Measurements from ENCODE around the gene ACHE.

Gene ACHE

GRCh38 chr7:100884736-100885439 is 10.8 kb downstream of the ACHE start:
- DNase-seq, result peak; percentile 50

GRCh38 chr7:100882785-100883526 is 12.7 kb downstream of the ACHE start:
- DNase-seq, result no peak

- DNase-seq, result no peak
Observed at GRCh38 chr7:100882201-100882600, 13.5 kb downstream of the ACHE start.

- DNase-seq, result no peak
Observed at GRCh38 chr7:100881136-100881535, 14.6 kb downstream of the ACHE start.

GRCh38 chr7:100880645-100881044 is 15.0 kb downstream of the ACHE start:
- DNase-seq, result no peak

GRCh38 chr7:100879685-100880261 is 15.9 kb downstream of the ACHE start:
- no peak for DNase-seq

- DNase-seq, result no peak
Observed at GRCh38 chr7:100878685-100879084, 17.0 kb downstream of the ACHE start.

GRCh38 chr7:100878013-100878412 is 17.7 kb downstream of the ACHE start:
- no peak for DNase-seq

GRCh38 chr7:100875356-100875751 is 20.3 kb downstream of the ACHE start:
- peak; percentile 23 for DNase-seq

- DNase-seq, result peak; percentile 99
Observed at GRCh38 chr7:100874577-100875355, 20.9 kb downstream of the ACHE start, which contains the start of gene SRRT. Gene SRRT, plus strand, starts transcription at chr7:100875103. Its CDS starts 488 bp downstream, at chr7:100875591.

- no peak for DNase-seq
Observed at GRCh38 chr7:100874300-100874576, 21.4 kb downstream of the ACHE start.

- no peak for DNase-seq
Observed at GRCh38 chr7:100873599-100874299, 21.9 kb downstream of the ACHE start.

GRCh38 chr7:100867776-100868485 is 27.8 kb downstream of the ACHE start:
- no peak for DNase-seq

- peak; percentile 69 for DNase-seq
Observed at GRCh38 chr7:100867040-100867775, 28.5 kb downstream of the ACHE start, which contains the start of gene TRIP6. Gene TRIP6, plus strand, starts transcription at chr7:100867387. Its CDS starts 111 bp downstream, at chr7:100867498.

- no peak for DNase-seq
Observed at GRCh38 chr7:100866729-100867039, 29.0 kb downstream of the ACHE start.

GRCh38 chr7:100865938-100866728 is 29.6 kb downstream of the ACHE start:
- DNase-seq, result peak; percentile 66

- no peak for DNase-seq
Observed at GRCh38 chr7:100865372-100865911, 30.2 kb downstream of the ACHE start.

- no peak for DNase-seq
Observed at GRCh38 chr7:100864263-100864845, 31.3 kb downstream of the ACHE start.

- no peak for DNase-seq
Observed at GRCh38 chr7:100863406-100863950, 32.2 kb downstream of the ACHE start.

GRCh38 chr7:100861616-100861985 is 34.1 kb downstream of the ACHE start:
- no peak for DNase-seq

Measured in CD4-positive, alpha-beta T cell treated with Interleukin-17A for 4 hours (primary cell).